ENCODE measurements around the gene LOXHD1.

Gene LOXHD1

GRCh38 chr18:46624127-46624526 lies 32.9 kb downstream of the LOXHD1 start:
- DNase-seq = no peak

- no peak for DNase-seq
Measured at GRCh38 chr18:46623541-46623940, 33.5 kb downstream of the LOXHD1 start.

- DNase-seq = no peak
Measured at GRCh38 chr18:46622999-46623398, 34.0 kb downstream of the LOXHD1 start.

GRCh38 chr18:46622451-46622850 lies 34.6 kb downstream of the LOXHD1 start:
- no peak for DNase-seq

- DNase-seq = no peak
Measured at GRCh38 chr18:46621871-46622270, 35.1 kb downstream of the LOXHD1 start.

GRCh38 chr18:46621111-46621766 lies 35.8 kb downstream of the LOXHD1 start:
- DNase-seq = no peak

- DNase-seq = no peak
Measured at GRCh38 chr18:46619559-46619958, 37.5 kb downstream of the LOXHD1 start.

- no peak for DNase-seq
Measured at GRCh38 chr18:46615720-46616119, 41.3 kb downstream of the LOXHD1 start.

GRCh38 chr18:46609048-46609447 lies 48.0 kb downstream of the LOXHD1 start:
- DNase-seq = no peak

GRCh38 chr18:46607926-46608325 lies 49.1 kb downstream of the LOXHD1 start:
- DNase-seq = no peak

GRCh38 chr18:46601141-46601805 lies 55.7 kb downstream of the LOXHD1 start:
- no peak for DNase-seq

- no peak for DNase-seq
Measured at GRCh38 chr18:46596119-46596518, 60.9 kb downstream of the LOXHD1 start.

GRCh38 chr18:46591783-46592391 lies 65.1 kb downstream of the LOXHD1 start:
- no peak for DNase-seq

GRCh38 chr18:46590103-46590502 lies 66.9 kb downstream of the LOXHD1 start:
- no peak for DNase-seq

GRCh38 chr18:46588971-46589660 lies 67.9 kb downstream of the LOXHD1 start:
- DNase-seq = no peak

GRCh38 chr18:46587600-46587999 lies 69.4 kb downstream of the LOXHD1 start:
- no peak for DNase-seq

- no peak for DNase-seq
Measured at GRCh38 chr18:46583711-46584110, 73.3 kb downstream of the LOXHD1 start.

GRCh38 chr18:46581648-46582047 lies 75.4 kb downstream of the LOXHD1 start:
- DNase-seq = no peak

- DNase-seq = no peak
Measured at GRCh38 chr18:46578987-46579386, 78.0 kb downstream of the LOXHD1 start.

GRCh38 chr18:46577546-46577945 lies 79.5 kb downstream of the LOXHD1 start:
- no peak for DNase-seq

GRCh38 chr18:46575851-46576250 lies 81.2 kb downstream of the LOXHD1 start:
- DNase-seq = no peak

- no peak for DNase-seq
Measured at GRCh38 chr18:46574743-46575115, 82.3 kb downstream of the LOXHD1 start.

GRCh38 chr18:46574000-46574742 lies 82.8 kb downstream of the LOXHD1 start:
- no peak for DNase-seq
